ENCODE measurements around the gene VWA5B1.

DNA sequence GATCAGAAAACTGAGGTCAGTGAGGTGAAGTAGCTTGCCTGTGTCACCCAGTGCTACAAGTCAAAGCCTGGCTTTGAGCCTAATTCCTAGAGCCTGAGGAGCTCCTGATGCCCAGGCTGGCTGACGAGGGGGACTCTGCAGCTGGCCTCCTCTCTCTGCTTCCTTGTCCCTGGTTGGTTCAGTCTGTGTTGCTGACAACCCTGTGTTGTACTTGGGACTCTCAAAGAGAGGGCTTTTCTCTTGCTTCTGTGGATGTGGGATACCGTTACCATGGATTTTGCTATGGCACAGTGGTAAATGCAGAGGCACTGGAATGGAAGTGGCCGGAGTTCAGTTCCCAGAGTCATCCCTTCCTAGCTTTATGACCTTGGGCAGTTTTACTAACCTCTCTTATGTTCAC, 8.0 kb downstream of the VWA5B1 start:
- no peak for TF ChIP-seq TAF1 (IDR thresholded peaks at IDR 0.05; ENCODE audit: low read depth, low read length)
- TF ChIP-seq POLR2A (IDR thresholded peaks at IDR 0.05; ENCODE audit: low read depth, low read length): no peak
- no peak for TF ChIP-seq POLR2AphosphoS5 (IDR thresholded peaks at IDR 0.05; ENCODE audit: low read depth, low read length)
